Measurements from ENCODE around the gene GRPEL2. TPM values are rescaled to one million over a fixed set of nuclear protein-coding genes. Genes with fewer than 3 reads are reported as not detected.

Gene GRPEL2
- 10 to 100 TPM; 36.1 to 36.6 TPM for total RNA-seq

GRCh38 chr5:149345147-149345891, at the start of gene GRPEL2:
TSS of gene GRPEL2 (plus strand) at chr5:149345499. CDS start at chr5:149345540, 41 bp downstream.
- CTCF ChIA-PET, result interaction anchor here (0.5 to 3.9 kb wide), 11 partner anchors 8 to 1895 kb away, joined by 3 to 19 read pairs (median 6); partner anchors contain the start of genes CSNK1A1 and PCYOX1L

GRCh38 chr5:149297340-149298025, 47.8 kb upstream of the GRPEL2 start:
- H3K9me3 Mint-ChIP-seq, result no peaks in the 10 kb centered on the region

More at GRCh38 chr5:149345147-149345891, at the start of gene GRPEL2:
- peak within 1 kb of the TSS; percentile 83 for H3K4me3 Mint-ChIP-seq
- peak; percentile 93 for DNase-seq
- peak within 1 kb of the TSS; percentile 93 for H3K27ac Mint-ChIP-seq
- H3K9me3 Mint-ChIP-seq, result no peaks in the 10 kb centered on the region
- H3K4me1 Mint-ChIP-seq, result peaks cover 56% of the 10 kb centered on the region
- POLR2A ChIA-PET, result interaction anchor here (0.6 to 1.4 kb wide), 5 partner anchors 12 to 235 kb away, joined by 3 to 10 read pairs (median 4); partner anchors contain the start of genes CSNK1A1 and PCYOX1L
- H3K27me3 Mint-ChIP-seq, result no peaks in the 10 kb centered on the region
- H3K36me3 Mint-ChIP-seq (ENCODE audit: low read depth), result peaks cover 44% of the 10 kb centered on the region

GRCh38 chr5:149298163-149298562, 47.1 kb upstream of the GRPEL2 start:
- H3K4me1 Mint-ChIP-seq, result peaks cover 16% of the 10 kb centered on the region
- CTCF ChIA-PET, result interaction anchor here (1.3 kb wide), 1 partner anchor 29 kb away, joined by 3 read pairs; no protein-coding TSS in a partner anchor
- H3K9me3 Mint-ChIP-seq, result no peaks in the 10 kb centered on the region
- H3K36me3 Mint-ChIP-seq (ENCODE audit: low read depth), result no peaks in the 10 kb centered on the region
- H3K27ac Mint-ChIP-seq, result no peak overlapping the region
- H3K4me3 Mint-ChIP-seq, result no peak overlapping the region
- no peak for DNase-seq
- POLR2A ChIA-PET, result no interaction called here
- H3K27me3 Mint-ChIP-seq, result peaks cover 4% of the 10 kb centered on the region

More at GRCh38 chr5:149297340-149298025, 47.8 kb upstream of the GRPEL2 start:
- Mint-ChIP-seq H3K4me1 (peaks cover 16% of the 10 kb centered on the region), H3K27me3 (peaks cover 6% of the 10 kb centered on the region), H3K36me3 (ENCODE audit: low read depth) (no peaks in the 10 kb centered on the region), H3K4me3 (no peak overlapping the region), H3K27ac (no peak overlapping the region)
- DNase-seq, result no peak
- ChIA-PET POLR2A (no interaction called here), CTCF (no interaction called here)

- H3K4me3 Mint-ChIP-seq, result no peak overlapping the region
- CTCF ChIA-PET, result interaction anchor here (1.3 to 1.4 kb wide), 3 partner anchors 15 to 102 kb away, joined by 3 to 4 read pairs (median 3); no protein-coding TSS in a partner anchor
Observed at GRCh38 chr5:149298842-149299404, 46.4 kb upstream of the GRPEL2 start.

GRCh38 chr5:149299451-149300054, 45.7 kb upstream of the GRPEL2 start:
- peaks cover 4% of the 10 kb centered on the region for H3K27me3 Mint-ChIP-seq
- H3K9me3 Mint-ChIP-seq, result no peaks in the 10 kb centered on the region
- no peak overlapping the region for H3K27ac Mint-ChIP-seq
- ChIA-PET POLR2A (no interaction called here), CTCF (interaction anchor here (1.3 to 1.4 kb wide), 3 partner anchors 10 to 101 kb away, joined by 3 to 4 read pairs (median 3); no protein-coding TSS in a partner anchor)
- DNase-seq, result no peak
- H3K4me3 Mint-ChIP-seq, result no peak overlapping the region
- no peaks in the 10 kb centered on the region for H3K36me3 Mint-ChIP-seq (ENCODE audit: low read depth)
- peaks cover 16% of the 10 kb centered on the region for H3K4me1 Mint-ChIP-seq

More at GRCh38 chr5:149298842-149299404, 46.4 kb upstream of the GRPEL2 start:
- no peak overlapping the region for H3K27ac Mint-ChIP-seq
- no peaks in the 10 kb centered on the region for H3K36me3 Mint-ChIP-seq (ENCODE audit: low read depth)
- peaks cover 4% of the 10 kb centered on the region for H3K27me3 Mint-ChIP-seq
- H3K4me1 Mint-ChIP-seq, result peaks cover 16% of the 10 kb centered on the region
- H3K9me3 Mint-ChIP-seq, result no peaks in the 10 kb centered on the region
- DNase-seq, result no peak
- POLR2A ChIA-PET, result no interaction called here

- H3K36me3 Mint-ChIP-seq (ENCODE audit: low read depth), result no peaks in the 10 kb centered on the region
- DNase-seq, result no peak
- peaks cover under 1% of the 10 kb centered on the region for H3K27me3 Mint-ChIP-seq
- CTCF ChIA-PET, result interaction anchor here (0.6 to 1.4 kb wide), 3 partner anchors 9 to 100 kb away, joined by 3 read pairs; no protein-coding TSS in a partner anchor
- no peak overlapping the region for H3K4me3 Mint-ChIP-seq
- no peaks in the 10 kb centered on the region for H3K9me3 Mint-ChIP-seq
- POLR2A ChIA-PET, result no interaction called here
- no peak overlapping the region for H3K27ac Mint-ChIP-seq
- peaks cover 11% of the 10 kb centered on the region for H3K4me1 Mint-ChIP-seq
Observed at GRCh38 chr5:149300441-149300840, 44.9 kb upstream of the GRPEL2 start.

GRCh38 chr5:149301049-149301743, 44.1 kb upstream of the GRPEL2 start:
- no peak overlapping the region for H3K27ac Mint-ChIP-seq
- CTCF ChIA-PET, result interaction anchor here (0.6 to 1.0 kb wide), 2 partner anchors 25 to 33 kb away, joined by 3 read pairs; no protein-coding TSS in a partner anchor
- POLR2A ChIA-PET, result no interaction called here
- H3K27me3 Mint-ChIP-seq, result no peaks in the 10 kb centered on the region
- no peak for DNase-seq
- no peaks in the 10 kb centered on the region for H3K36me3 Mint-ChIP-seq (ENCODE audit: low read depth)
- H3K4me1 Mint-ChIP-seq, result peaks cover 11% of the 10 kb centered on the region
- H3K9me3 Mint-ChIP-seq, result no peaks in the 10 kb centered on the region
- no peak overlapping the region for H3K4me3 Mint-ChIP-seq

- H3K4me3 Mint-ChIP-seq, result no peak overlapping the region
- ChIA-PET CTCF (interaction anchor here (0.6 to 1.3 kb wide), 3 partner anchors 9 to 73 kb away, joined by 3 read pairs; no protein-coding TSS in a partner anchor), POLR2A (no interaction called here)
- H3K4me1 Mint-ChIP-seq, result peaks cover 11% of the 10 kb centered on the region
- DNase-seq, result no peak
- H3K27ac Mint-ChIP-seq, result no peak overlapping the region
- no peaks in the 10 kb centered on the region for H3K9me3 Mint-ChIP-seq
- H3K36me3 Mint-ChIP-seq (ENCODE audit: low read depth), result no peaks in the 10 kb centered on the region
- H3K27me3 Mint-ChIP-seq, result no peaks in the 10 kb centered on the region
Observed at GRCh38 chr5:149301744-149302380, 43.4 kb upstream of the GRPEL2 start.

GRCh38 chr5:149302641-149303040, 42.7 kb upstream of the GRPEL2 start:
- CTCF ChIA-PET, result interaction anchor here (0.6 to 1.3 kb wide), 2 partner anchors 10 to 72 kb away, joined by 3 read pairs; no protein-coding TSS in a partner anchor
- POLR2A ChIA-PET, result no interaction called here
- Mint-ChIP-seq H3K27ac (no peak overlapping the region), H3K27me3 (no peaks in the 10 kb centered on the region), H3K9me3 (no peaks in the 10 kb centered on the region), H3K4me3 (no peak overlapping the region), H3K4me1 (peaks cover 11% of the 10 kb centered on the region), H3K36me3 (ENCODE audit: low read depth) (no peaks in the 10 kb centered on the region)
- no peak for DNase-seq

- no peaks in the 10 kb centered on the region for H3K27me3 Mint-ChIP-seq
- no peaks in the 10 kb centered on the region for H3K36me3 Mint-ChIP-seq (ENCODE audit: low read depth)
- no peak overlapping the region for H3K4me3 Mint-ChIP-seq
- no peak for DNase-seq
- peaks cover 11% of the 10 kb centered on the region for H3K4me1 Mint-ChIP-seq
- POLR2A ChIA-PET, result no interaction called here
- no peak overlapping the region for H3K27ac Mint-ChIP-seq
- H3K9me3 Mint-ChIP-seq, result no peaks in the 10 kb centered on the region
- CTCF ChIA-PET, result no interaction called here
Observed at GRCh38 chr5:149303210-149303609, 42.1 kb upstream of the GRPEL2 start.

GRCh38 chr5:149304195-149305078, 40.9 kb upstream of the GRPEL2 start:
- H3K9me3 Mint-ChIP-seq, result no peaks in the 10 kb centered on the region
- no peaks in the 10 kb centered on the region for H3K27me3 Mint-ChIP-seq
- no peak overlapping the region for H3K4me3 Mint-ChIP-seq
- H3K36me3 Mint-ChIP-seq (ENCODE audit: low read depth), result no peaks in the 10 kb centered on the region
- H3K4me1 Mint-ChIP-seq, result peaks cover 4% of the 10 kb centered on the region
- ChIA-PET POLR2A (no interaction called here), CTCF (interaction anchor here (0.5 kb wide), 1 partner anchor 928 kb away, joined by 3 read pairs; no protein-coding TSS in a partner anchor)
- DNase-seq, result no peak
- no peak overlapping the region for H3K27ac Mint-ChIP-seq

Data from activated CD4-positive, alpha-beta T cell treated with anti-CD3 and anti-CD28 coated beads, Interleukin-2, amount 10 ng/mL, durations not matched to agents 7 days and 5 days (primary cell).